ENCODE data around the gene SLC27A3. TPM values are rescaled to one million over a fixed set of nuclear protein-coding genes. Genes with fewer than 3 reads are reported as not detected.

The SLC27A3 gene
- polyA plus RNA-seq, 1 donor from 2014 or later: 30.6 TPM

GRCh38 chr1:153767519-153767918 is 7.7 kb upstream of the SLC27A3 start:
- no peaks in the 10 kb centered on the region for H3K27me3 ChIP-seq (ENCODE audit: insufficient read depth, low read depth, low read length)
- H3K79me2 ChIP-seq (replicated peaks; ENCODE audit: insufficient read depth, low read length): no peaks in the 10 kb centered on the region
- H3K9me2 ChIP-seq (ENCODE audit: insufficient read depth, low read length): no peaks in the 10 kb centered on the region
- H3K36me3 ChIP-seq (ENCODE audit: insufficient read depth, low read length): no peaks in the 10 kb centered on the region
- H3K9ac ChIP-seq (ENCODE audit: low read length): no peak overlapping the region
- no peaks in the 10 kb centered on the region for H4K20me1 ChIP-seq (ENCODE audit: insufficient read depth)
- no peak overlapping the region for H2AFZ ChIP-seq (ENCODE audit: low read depth, low read length)
- TF ChIP-seq RAD21 (conservative IDR thresholded peaks at IDR 0.05) (no peak), MXI1 (conservative IDR thresholded peaks at IDR 0.05; ENCODE audit: poor library complexity, severe bottlenecking) (no peak), POLR2AphosphoS5 (IDR thresholded peaks at IDR 0.05) (no peak), EZH2 (IDR thresholded peaks at IDR 0.05; ENCODE audit: borderline replicate concordance, insufficient read depth, low read length, poor library complexity, severe bottlenecking) (no peak), SMC3 (conservative IDR thresholded peaks at IDR 0.05; ENCODE audit: poor library complexity) (no peak), TAF1 (IDR thresholded peaks at IDR 0.05; ENCODE audit: low read depth) (no peak), REST (IDR thresholded peaks at IDR 0.05; ENCODE audit: borderline replicate concordance) (no peak), EP300 (conservative IDR thresholded peaks at IDR 0.05; ENCODE audit: poor library complexity, severe bottlenecking) (no peak), CTCF (IDR thresholded peaks at IDR 0.05; ENCODE audit: poor library complexity, severe bottlenecking) (no peak)
- no peak overlapping the region for H3K4me2 ChIP-seq (ENCODE audit: low read length)
- no peak overlapping the region for H3K4me3 ChIP-seq (ENCODE audit: low read length)
- no peaks in the 10 kb centered on the region for H3K9me3 ChIP-seq (ENCODE audit: low read length)
- no peaks in the 10 kb centered on the region for H3F3A ChIP-seq (ENCODE audit: insufficient read depth, low read length, poor library complexity, severe bottlenecking)
- no peak overlapping the region for H3K27ac ChIP-seq (ENCODE audit: low read length)

- Histone ChIP-seq H4K20me1 (ENCODE audit: insufficient read depth) (no peaks in the 10 kb centered on the region), H3K9me3 (ENCODE audit: low read length) (no peaks in the 10 kb centered on the region), H2AFZ (ENCODE audit: low read depth, low read length) (no peak overlapping the region), H3K79me2 (replicated peaks; ENCODE audit: insufficient read depth, low read length) (no peaks in the 10 kb centered on the region), H3K4me2 (ENCODE audit: low read length) (no peak overlapping the region), H3K27me3 (ENCODE audit: insufficient read depth, low read depth, low read length) (no peaks in the 10 kb centered on the region), H3K4me3 (ENCODE audit: low read length) (no peak overlapping the region), H3F3A (ENCODE audit: insufficient read depth, low read length, poor library complexity, severe bottlenecking) (no peaks in the 10 kb centered on the region), H3K36me3 (ENCODE audit: insufficient read depth, low read length) (no peaks in the 10 kb centered on the region), H3K9ac (ENCODE audit: low read length) (no peak overlapping the region), H3K27ac (ENCODE audit: low read length) (no peak overlapping the region), H3K9me2 (ENCODE audit: insufficient read depth, low read length) (no peaks in the 10 kb centered on the region)
- TF ChIP-seq RAD21 (conservative IDR thresholded peaks at IDR 0.05) (no peak), SMC3 (conservative IDR thresholded peaks at IDR 0.05; ENCODE audit: poor library complexity) (no peak), TAF1 (IDR thresholded peaks at IDR 0.05; ENCODE audit: low read depth) (no peak), MXI1 (conservative IDR thresholded peaks at IDR 0.05; ENCODE audit: poor library complexity, severe bottlenecking) (no peak), REST (IDR thresholded peaks at IDR 0.05; ENCODE audit: borderline replicate concordance) (no peak), EP300 (conservative IDR thresholded peaks at IDR 0.05; ENCODE audit: poor library complexity, severe bottlenecking) (no peak), CTCF (IDR thresholded peaks at IDR 0.05; ENCODE audit: poor library complexity, severe bottlenecking) (no peak), EZH2 (IDR thresholded peaks at IDR 0.05; ENCODE audit: borderline replicate concordance, insufficient read depth, low read length, poor library complexity, severe bottlenecking) (no peak), POLR2AphosphoS5 (IDR thresholded peaks at IDR 0.05) (no peak)
Observed at GRCh38 chr1:153768316-153769181, 6.7 kb upstream of the SLC27A3 start.

All from neural cell (in vitro differentiated cells).